Superior temporal gyrus (tissue), 1 donor: ENCODE data around the gene PSMC3.

Source experiments
- DNase-seq: peaks from one replicate; pipeline ENCODE4 v3.0.0-alpha.2; 2016; ENCODE audit errors: extremely low spot score

PSMC3 gene

GRCh38 chr11:47443028-47443700, 16.9 kb upstream of the PSMC3 start:
- peak; percentile 30 for DNase-seq

DNA sequence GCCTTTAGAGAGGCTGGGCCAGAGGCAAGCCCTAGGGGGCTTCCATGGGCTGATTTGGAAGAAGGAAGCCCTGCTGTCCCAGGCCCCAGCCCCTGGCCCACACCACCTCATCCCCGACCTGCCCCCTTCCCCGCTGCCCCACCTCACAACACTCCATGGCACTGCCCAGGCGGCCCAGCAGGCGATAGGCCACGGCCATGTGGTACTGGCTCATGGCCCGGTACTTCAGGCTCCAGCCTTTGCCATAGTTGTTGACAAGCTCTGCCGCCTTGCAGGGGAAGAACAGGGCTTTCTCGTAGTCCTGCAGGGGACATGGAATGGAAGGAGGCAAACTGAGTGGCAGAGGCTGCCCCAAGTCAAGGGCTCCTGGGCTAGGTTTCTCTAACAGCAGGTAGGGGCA, 16.3 kb upstream of the PSMC3 start:
- peak; percentile 38 for DNase-seq

DNA sequence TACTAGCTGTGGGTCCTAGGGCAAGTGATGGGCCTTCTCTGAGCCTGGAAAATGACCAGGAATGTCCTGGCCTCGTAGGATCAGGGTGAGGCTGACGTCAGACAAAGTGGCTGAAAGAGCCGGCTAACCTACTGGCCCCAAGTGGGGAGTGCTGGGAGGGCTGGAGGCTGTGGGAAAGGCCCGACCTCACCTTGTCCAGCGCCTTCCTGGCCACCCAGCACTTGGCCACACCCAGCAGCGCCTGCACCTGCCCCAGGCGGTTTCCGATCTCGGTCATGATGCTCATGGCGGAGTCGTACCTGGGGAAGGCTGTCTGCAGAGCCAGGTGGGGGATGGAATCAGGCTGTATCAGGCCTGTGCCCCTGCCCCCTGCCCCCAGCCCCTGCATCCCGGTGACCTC, 15.2 kb upstream of the PSMC3 start:
- DNase-seq = no peak

DNA sequence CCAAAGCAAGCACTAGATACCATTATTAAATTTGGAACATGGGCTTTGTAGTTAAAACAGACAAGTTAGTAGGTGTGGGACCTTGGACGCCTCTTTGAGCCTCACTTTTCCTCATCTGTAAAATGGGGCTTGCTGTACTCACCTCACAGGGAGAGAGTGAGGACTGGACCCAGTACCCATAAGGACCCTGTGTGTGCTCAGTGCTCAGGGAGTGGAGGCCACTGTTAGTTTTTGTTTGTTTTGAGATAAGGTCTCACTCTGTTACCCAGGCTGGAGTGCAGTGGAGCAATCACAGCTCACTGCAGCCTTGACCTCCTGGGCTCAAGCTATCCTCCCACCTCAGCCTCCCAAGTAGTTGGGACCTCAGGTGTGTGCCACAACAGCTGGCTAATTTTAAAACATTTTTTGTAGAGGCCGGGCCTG, 13.8 kb upstream of the PSMC3 start:
- DNase-seq = no peak

DNA sequence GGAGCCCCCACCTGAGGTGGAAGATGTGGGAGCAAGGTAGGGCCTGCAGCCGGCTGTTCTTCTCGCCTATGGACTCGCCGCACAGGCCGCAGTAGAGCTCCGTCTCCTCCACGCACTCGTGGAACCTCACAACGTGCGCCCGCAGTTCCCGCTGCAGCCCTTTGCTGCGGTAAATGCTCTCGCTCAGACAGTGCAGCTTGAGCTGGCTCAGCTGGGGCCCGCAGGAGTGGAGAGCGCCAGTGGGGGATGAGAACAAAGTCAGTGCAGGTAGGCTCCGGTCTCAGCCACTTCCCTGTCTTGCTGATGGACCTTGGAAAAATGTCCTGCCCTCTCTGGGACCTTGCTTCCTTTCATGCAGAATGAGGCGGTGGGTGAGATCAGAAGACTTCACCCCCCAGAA, 12.5 kb upstream of the PSMC3 start:
- no peak for DNase-seq

DNA sequence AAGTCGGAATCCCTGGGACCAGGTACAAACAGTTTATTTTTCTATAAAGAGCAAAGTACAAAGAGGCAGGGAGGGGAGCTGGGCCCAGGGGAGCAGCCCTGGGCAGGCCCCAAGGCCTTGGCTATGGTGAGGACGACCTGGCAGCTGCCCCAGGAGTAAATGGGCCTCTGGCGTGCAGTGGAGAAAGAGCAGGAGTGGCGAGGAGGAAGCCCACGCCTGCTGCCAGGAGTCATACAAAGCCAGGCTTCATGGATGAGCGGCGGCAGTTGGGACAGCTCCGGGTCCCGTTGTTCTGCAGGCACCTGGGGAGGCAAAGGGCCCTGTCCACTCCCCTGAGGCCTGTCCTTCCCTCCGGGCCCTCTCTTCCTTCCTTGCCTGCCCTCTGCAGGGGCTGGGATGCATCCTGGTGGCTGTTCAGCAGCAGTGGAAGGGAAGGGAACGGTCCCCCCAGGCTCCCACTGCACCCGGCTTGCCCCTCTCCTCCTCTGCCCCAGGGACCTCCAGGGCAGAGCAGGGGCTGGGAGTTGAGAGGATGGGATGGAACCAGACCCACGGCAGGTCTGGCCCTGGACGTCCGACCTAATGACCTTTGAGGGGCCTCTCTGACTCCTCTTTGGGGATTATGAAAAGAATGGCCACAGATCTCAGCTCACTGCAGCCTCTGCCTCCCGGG, 11.6 kb upstream of the PSMC3 start:
- no peak for DNase-seq

DNA sequence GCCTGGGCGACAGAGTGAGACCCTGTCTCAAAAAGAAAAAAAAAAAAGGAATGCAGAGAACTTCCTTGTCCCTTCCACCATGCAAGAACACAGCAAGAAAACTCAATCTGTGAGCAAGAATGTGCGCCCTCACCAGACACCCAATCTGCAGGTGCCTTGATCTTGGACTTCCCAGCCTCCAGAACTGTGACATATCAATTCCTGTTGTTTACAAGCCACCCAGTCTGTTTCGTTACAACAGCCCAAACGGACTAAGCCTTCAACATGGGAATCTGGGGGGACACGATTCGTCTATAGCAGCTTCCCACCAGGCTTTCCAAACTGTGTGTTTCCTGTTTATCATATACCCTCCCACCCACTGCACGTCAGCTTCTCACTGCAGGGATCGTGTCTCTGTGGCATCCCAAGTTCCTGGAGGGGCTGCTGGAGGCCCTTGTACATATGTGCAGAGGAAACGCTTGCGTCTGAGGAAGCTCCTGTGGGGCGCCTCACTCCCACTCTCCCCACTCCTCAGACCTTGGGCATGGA, 11.0 kb upstream of the PSMC3 start:
- no peak for DNase-seq

DNA sequence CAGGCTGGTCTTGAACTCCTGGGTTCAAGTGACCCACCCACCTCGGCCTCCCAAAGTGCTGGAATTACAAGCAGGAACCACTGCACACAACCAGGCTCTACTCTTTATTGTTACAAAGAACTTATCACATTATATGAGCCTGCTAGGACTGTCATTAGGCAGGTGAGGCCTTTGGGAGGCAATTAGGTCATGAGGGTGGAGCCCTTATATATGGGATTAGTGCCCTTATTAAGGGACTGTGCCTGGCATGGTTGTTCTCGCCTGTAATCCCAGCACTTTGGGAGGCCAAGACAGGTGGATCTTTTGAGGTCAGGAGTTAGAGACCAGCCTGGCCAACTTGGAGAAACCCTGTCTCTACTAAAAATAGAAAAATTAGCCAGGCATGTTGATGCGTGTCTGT, 10.5 kb upstream of the PSMC3 start:
- DNase-seq = no peak

- no peak for DNase-seq
Measured at GRCh38 chr11:47435687-47436086, 9.4 kb upstream of the PSMC3 start.

GRCh38 chr11:47434011-47434786, 8.0 kb upstream of the PSMC3 start:
- DNase-seq = no peak

- no peak for DNase-seq
Measured at GRCh38 chr11:47433157-47433556, 6.9 kb upstream of the PSMC3 start.

DNA sequence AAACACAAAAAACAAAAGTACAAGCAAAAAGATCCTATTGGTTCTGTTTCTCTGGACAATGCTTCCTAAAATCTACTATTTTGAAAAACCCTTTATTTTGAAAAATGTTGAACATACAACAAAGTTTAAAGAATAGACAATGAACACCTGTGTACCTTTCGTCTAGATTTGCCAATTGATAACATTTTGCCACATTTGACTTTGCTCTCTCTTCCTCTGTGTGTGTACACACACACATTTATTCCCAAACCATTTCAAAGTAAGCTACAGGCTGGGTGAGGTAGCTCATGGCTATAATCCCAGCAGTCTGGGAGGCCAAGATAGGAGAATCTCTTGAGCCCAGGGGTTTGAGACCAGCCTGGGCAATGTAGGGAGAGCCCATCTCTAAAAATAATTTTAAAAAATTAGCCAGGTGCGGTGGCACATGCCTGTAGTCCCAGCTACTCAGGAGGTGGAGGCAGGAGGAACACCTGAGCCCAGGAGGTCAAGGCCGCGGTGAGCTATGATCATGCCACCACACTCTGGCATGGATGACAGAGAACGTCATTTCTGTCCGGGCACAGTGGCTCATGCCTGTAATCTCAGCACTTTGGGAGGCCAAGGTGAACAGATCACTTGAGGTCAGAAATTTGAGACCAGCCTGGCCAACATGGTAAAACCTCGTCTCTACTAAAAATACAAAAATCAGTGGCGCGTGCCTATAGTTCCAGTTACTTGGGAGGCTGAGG, 5.3 kb upstream of the PSMC3 start:
- no peak for DNase-seq

- no peak for DNase-seq
Measured at GRCh38 chr11:47430524-47430923, 4.3 kb upstream of the PSMC3 start.

- DNase-seq = no peak
Measured at GRCh38 chr11:47425611-47426010, 628 bp downstream of the PSMC3 start.

DNA sequence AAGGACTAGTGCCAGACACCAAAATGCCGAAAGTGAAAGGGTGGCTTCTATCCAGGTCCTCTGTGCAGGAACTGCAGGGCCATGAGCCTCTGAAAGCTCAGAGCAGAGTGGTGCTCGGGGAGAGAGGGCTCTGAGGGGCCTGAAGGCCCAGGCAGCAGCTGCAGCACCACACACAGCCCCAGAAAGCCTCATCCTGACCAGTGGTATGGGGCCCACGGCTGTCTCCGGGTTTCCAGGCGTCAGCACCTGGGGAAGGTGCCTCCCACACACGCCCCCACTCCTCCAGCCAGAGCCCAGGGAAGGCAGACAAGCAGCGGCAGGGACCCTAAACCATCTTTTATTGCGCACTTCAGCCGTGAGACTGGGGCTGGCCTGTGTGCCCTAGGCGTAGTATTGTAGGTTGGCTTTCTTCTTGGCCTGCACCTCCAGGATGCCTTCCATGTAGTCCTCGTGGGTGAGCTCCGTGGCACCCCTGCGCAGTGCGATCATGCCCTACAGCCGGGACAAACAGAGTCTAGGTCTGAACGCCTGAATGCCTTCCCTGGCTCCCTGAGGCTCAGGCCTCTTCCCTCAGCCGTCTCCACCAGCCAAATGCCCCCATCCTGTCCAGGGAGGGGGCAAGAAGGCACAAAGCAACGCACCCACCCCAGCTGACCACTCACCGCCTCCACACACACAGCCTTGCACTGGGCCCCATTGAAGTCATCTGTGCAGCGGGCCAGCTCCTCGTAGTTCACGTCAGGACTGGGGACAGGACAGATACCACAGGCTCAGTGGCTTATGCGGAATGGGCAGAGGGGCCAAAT, 7.6 kb downstream of the PSMC3 start:
- DNase-seq = no peak

DNA sequence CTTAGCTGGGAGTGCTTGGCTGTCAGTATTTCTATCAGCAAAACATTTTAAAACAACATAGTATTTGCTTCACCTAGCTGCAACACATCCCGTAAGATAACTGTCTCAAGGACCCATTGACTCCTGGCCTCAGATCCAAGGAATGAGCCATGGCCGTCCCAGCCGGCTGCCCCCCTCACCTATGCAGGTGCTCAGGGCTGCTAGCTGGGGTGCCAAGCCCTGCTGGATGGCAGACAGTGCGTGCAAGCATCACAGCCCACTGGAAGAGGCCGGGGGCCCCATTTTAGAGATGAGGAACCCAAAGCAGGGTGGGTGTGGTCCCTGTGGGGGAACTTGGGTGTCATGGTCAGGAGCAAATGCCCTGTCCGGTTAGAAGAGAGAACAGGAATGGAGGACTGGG, 8.5 kb downstream of the PSMC3 start:
- no peak for DNase-seq

DNA sequence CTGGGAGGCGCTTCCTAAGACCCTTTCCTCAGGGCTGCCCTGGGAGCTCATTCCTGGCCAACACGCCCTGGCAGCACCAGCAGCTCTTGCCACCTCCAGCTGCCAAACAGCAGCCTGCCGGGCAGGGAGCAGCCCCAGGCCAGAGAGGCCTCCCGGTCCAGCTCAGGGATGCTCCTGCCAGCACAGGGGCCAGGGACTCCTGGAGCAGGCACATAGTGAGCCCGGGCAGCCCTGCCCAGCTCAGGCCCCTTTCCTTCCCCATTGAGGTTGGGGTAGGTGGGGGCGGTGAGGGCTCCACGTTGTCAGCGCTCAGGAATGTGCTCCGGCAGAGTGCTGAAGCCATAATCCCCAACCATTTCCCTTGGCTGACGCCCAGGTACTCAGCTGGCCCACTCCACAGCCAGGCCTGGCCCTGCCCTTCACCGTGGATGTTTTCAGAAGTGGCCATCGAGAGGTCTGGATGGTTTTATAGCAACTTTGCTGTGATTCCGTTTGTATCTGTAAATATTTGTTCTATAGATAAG, 10.2 kb downstream of the PSMC3 start:
- DNase-seq = no peak

GRCh38 chr11:47415091-47415854, 11.0 kb downstream of the PSMC3 start:
- DNase-seq = no peak

DNA sequence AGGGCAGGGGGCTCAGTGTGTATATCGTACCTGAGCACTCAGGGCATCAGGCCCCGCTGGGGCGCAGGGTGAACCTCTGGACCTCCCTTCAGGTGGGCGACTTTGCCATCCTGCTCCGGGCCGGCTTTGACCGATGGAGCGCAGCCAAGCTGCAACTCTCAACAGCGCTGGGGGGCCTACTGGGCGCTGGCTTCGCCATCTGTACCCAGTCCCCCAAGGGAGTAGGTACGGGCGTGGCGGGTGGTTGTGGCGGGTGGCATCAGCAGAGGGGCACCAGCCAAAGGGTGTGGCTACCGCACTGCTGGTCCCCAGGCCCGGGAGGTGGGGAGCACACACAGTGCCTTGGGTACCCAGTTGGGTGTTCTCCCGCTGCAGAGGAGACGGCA, 11.6 kb downstream of the PSMC3 start:
- no peak for DNase-seq
